K562 (cell line): ENCODE measurements around the gene ULK1. TPM values are rescaled to one million over a fixed set of nuclear protein-coding genes. Genes with fewer than 3 reads are reported as not detected.

Experiments used
- HDAC2 ChIP-seq: fragments of 450-650 bp; IDR thresholded peaks from 2 replicates; pipeline ENCODE4 v1.6.1; 2016; ENCODE audit warnings: mild to moderate bottlenecking
- HNRNPK ChIP-seq: fragments of 200-400 bp; formaldehyde crosslinking; IDR thresholded peaks from one replicate; pipeline ENCODE4 v1.6.1; 2018; ENCODE audit warnings: mild to moderate bottlenecking, low read depth, low read length; ENCODE audit not compliant: poor library complexity, severe bottlenecking
- RBBP5 ChIP-seq: fragments of 200-600 bp; sonication (generic); IDR thresholded peaks from 2 replicates; pipeline ENCODE4 v1.6.1; 2012; ENCODE audit warnings: borderline replicate concordance, mild to moderate bottlenecking, low read length, control low read depth, inconsistent platforms; ENCODE audit not compliant: insufficient read depth, poor library complexity, severe bottlenecking
- SAFB ChIP-seq: fragments of 200-400 bp; formaldehyde crosslinking; IDR thresholded peaks from 2 replicates; pipeline ENCODE4 v1.6.1; 2017; ENCODE audit warnings: low read depth, low read length, borderline replicate concordance
- ZNF282 ChIP-seq: sonication (generic); formaldehyde crosslinking; IDR thresholded peaks from 2 replicates; pipeline ENCODE4 v1.8.1; 2023; ENCODE audit warnings: missing genetic modification reagents
- ZNF324 ChIP-seq: fragments of 250-450 bp; sonication (Bioruptor Pico); IDR thresholded peaks from 2 replicates; pipeline ENCODE4 v1.4.0; 2020; ENCODE audit warnings: mild to moderate bottlenecking
- ZNF384 ChIP-seq: IDR thresholded peaks from 2 replicates; pipeline ENCODE4 v1.6.1; 2012; ENCODE audit warnings: low read depth, low read length, improper control_type of control experiment
- polyA plus RNA-seq, 8 experiments: library from polyadenylated mRNA; depleted of rRNA in 4 of 8; stranded (reverse) in 5 of 8; unstranded in 3 of 8; fragments of >200 nt; fragmentation: Nextera tagmentation in 2 of 8; fragmentation: Illumina TruSeq in 1 of 8; extraction: Ambion mirVana in 2 of 8; extraction: Trizol in 1 of 8; gene quantifications; 2 replicates each; pipeline versions ENCODE4 v1.2.1 to v1.2.3, GENCODE V29; 2011 to 2014; ENCODE audit warnings: inconsistent platforms in 1 of 8, missing spikeins in 1 of 8
- total RNA-seq, 7 experiments: library from RNA; depleted of rRNA in 6 of 7; stranded (reverse); fragments of >200 nt in 6 of 7; fragmentation: Illumina TruSeq in 2 of 7; extraction: Trizol in 2 of 7; gene quantifications; 2 replicates each; pipeline versions ENCODE4 v1.2.1 to v1.2.3, GENCODE V29; 2011 to 2021; ENCODE audit warnings: low replicate concordance in 1 of 7
- TF ChIP-seq, protein P1 (sequence below): IDR thresholded peaks from 2 replicates; pipeline ENCODE4 v1.6.1; 2016; ENCODE audit warnings: missing genetic modification characterization, missing compliant biosample characterization
- TF ChIP-seq, protein P2 (sequence below): sonication (generic); formaldehyde crosslinking; IDR thresholded peaks from 2 replicates; pipeline ENCODE4 v1.8.1; 2023; ENCODE audit warnings: mild to moderate bottlenecking, missing genetic modification reagents, moderate library complexity
- TF ChIP-seq, protein P3 (sequence below): sonication (generic); formaldehyde crosslinking; IDR thresholded peaks from 2 replicates; pipeline ENCODE4 v1.8.0; 2023; ENCODE audit warnings: mild to moderate bottlenecking, missing genetic modification reagents
- TF ChIP-seq, protein P4 (sequence below): fragments of 450-650 bp; IDR thresholded peaks from 2 replicates; pipeline ENCODE4 v1.6.1; 2016; ENCODE audit warnings: low read depth

Gene ULK1
- total and polyA plus RNA-seq, 9 of the 15 experiments (the other 6 are each of a cell fraction or from before 2014, with no cell fraction given), result 0.15 to 29.4 (median 2.5) TPM

DNA sequence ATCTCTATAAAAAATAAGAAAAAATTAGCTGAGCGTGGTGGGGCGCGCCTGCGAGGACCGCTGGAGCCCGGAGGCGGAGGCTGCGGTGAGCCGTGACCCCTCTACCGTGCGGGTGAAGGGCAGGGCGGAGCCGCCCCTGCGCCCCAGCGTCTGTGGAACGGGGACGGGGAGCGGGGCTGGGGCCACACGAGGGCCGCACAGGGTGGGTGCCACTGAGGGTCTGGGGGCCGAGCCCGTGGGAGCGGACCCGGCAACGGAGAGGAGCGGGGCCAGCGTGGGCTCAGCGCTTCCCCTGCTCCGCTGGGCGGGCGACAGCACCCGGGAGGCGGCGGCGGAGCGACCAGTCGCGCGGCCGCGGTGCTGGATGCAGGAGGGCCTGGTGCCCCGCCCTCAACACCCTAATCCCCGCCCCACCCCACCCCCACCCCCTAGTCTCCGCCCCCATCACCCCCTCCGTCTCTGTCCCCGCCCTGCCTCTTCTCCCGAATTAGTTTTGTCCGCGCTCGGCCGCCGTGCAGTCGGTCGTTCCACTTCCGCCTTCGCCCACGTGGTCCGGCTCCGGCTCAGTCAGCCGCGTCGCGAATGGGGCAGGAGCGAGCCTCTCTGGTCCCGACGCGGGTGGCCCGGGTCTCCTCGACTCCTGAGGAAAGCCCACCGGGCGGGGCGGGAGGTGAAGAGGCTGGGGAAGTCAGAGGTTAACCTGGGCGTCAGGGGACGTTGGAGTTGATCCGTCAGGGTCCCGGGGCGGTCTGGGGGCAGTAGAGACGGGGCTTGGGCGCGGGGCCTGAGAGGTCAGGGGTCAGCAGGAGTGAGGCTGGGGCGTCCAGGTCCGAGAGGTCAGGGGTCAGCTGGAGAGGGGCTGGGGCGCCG lies 34.5 kb downstream of the ULK1 start, which contains the start of gene PUS1 (continued):
- TF ChIP-seq, protein P1, sequence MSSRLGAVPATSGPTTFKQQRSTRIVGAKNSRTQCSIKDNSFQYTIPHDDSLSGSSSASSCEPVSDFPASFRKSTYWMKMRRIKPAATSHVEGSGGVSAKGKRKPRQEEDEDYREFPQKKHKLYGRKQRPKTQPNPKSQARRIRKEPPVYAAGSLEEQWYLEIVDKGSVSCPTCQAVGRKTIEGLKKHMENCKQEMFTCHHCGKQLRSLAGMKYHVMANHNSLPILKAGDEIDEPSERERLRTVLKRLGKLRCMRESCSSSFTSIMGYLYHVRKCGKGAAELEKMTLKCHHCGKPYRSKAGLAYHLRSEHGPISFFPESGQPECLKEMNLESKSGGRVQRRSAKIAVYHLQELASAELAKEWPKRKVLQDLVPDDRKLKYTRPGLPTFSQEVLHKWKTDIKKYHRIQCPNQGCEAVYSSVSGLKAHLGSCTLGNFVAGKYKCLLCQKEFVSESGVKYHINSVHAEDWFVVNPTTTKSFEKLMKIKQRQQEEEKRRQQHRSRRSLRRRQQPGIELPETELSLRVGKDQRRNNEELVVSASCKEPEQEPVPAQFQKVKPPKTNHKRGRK (tag), result no peak
- no peak for TF ChIP-seq ZNF384
- TF ChIP-seq HNRNPK, result peak; percentile 97
- TF ChIP-seq, protein P2, sequence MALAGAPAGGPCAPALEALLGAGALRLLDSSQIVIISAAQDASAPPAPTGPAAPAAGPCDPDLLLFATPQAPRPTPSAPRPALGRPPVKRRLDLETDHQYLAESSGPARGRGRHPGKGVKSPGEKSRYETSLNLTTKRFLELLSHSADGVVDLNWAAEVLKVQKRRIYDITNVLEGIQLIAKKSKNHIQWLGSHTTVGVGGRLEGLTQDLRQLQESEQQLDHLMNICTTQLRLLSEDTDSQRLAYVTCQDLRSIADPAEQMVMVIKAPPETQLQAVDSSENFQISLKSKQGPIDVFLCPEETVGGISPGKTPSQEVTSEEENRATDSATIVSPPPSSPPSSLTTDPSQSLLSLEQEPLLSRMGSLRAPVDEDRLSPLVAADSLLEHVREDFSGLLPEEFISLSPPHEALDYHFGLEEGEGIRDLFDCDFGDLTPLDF, result no peak
- TF ChIP-seq, protein P3, sequence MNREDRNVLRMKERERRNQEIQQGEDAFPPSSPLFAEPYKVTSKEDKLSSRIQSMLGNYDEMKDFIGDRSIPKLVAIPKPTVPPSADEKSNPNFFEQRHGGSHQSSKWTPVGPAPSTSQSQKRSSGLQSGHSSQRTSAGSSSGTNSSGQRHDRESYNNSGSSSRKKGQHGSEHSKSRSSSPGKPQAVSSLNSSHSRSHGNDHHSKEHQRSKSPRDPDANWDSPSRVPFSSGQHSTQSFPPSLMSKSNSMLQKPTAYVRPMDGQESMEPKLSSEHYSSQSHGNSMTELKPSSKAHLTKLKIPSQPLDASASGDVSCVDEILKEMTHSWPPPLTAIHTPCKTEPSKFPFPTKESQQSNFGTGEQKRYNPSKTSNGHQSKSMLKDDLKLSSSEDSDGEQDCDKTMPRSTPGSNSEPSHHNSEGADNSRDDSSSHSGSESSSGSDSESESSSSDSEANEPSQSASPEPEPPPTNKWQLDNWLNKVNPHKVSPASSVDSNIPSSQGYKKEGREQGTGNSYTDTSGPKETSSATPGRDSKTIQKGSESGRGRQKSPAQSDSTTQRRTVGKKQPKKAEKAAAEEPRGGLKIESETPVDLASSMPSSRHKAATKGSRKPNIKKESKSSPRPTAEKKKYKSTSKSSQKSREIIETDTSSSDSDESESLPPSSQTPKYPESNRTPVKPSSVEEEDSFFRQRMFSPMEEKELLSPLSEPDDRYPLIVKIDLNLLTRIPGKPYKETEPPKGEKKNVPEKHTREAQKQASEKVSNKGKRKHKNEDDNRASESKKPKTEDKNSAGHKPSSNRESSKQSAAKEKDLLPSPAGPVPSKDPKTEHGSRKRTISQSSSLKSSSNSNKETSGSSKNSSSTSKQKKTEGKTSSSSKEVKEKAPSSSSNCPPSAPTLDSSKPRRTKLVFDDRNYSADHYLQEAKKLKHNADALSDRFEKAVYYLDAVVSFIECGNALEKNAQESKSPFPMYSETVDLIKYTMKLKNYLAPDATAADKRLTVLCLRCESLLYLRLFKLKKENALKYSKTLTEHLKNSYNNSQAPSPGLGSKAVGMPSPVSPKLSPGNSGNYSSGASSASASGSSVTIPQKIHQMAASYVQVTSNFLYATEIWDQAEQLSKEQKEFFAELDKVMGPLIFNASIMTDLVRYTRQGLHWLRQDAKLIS (CRISPR knock-in tag), result peak; percentile 83
- no peak for TF ChIP-seq ZNF282 (CRISPR knock-in tag)
- peak; percentile 93 for TF ChIP-seq HDAC2
- peak; percentile 66; the same call in 1 of the 2 replicates for TF ChIP-seq SAFB
- peak; percentile 55 for TF ChIP-seq RBBP5
- TF ChIP-seq, protein P4, sequence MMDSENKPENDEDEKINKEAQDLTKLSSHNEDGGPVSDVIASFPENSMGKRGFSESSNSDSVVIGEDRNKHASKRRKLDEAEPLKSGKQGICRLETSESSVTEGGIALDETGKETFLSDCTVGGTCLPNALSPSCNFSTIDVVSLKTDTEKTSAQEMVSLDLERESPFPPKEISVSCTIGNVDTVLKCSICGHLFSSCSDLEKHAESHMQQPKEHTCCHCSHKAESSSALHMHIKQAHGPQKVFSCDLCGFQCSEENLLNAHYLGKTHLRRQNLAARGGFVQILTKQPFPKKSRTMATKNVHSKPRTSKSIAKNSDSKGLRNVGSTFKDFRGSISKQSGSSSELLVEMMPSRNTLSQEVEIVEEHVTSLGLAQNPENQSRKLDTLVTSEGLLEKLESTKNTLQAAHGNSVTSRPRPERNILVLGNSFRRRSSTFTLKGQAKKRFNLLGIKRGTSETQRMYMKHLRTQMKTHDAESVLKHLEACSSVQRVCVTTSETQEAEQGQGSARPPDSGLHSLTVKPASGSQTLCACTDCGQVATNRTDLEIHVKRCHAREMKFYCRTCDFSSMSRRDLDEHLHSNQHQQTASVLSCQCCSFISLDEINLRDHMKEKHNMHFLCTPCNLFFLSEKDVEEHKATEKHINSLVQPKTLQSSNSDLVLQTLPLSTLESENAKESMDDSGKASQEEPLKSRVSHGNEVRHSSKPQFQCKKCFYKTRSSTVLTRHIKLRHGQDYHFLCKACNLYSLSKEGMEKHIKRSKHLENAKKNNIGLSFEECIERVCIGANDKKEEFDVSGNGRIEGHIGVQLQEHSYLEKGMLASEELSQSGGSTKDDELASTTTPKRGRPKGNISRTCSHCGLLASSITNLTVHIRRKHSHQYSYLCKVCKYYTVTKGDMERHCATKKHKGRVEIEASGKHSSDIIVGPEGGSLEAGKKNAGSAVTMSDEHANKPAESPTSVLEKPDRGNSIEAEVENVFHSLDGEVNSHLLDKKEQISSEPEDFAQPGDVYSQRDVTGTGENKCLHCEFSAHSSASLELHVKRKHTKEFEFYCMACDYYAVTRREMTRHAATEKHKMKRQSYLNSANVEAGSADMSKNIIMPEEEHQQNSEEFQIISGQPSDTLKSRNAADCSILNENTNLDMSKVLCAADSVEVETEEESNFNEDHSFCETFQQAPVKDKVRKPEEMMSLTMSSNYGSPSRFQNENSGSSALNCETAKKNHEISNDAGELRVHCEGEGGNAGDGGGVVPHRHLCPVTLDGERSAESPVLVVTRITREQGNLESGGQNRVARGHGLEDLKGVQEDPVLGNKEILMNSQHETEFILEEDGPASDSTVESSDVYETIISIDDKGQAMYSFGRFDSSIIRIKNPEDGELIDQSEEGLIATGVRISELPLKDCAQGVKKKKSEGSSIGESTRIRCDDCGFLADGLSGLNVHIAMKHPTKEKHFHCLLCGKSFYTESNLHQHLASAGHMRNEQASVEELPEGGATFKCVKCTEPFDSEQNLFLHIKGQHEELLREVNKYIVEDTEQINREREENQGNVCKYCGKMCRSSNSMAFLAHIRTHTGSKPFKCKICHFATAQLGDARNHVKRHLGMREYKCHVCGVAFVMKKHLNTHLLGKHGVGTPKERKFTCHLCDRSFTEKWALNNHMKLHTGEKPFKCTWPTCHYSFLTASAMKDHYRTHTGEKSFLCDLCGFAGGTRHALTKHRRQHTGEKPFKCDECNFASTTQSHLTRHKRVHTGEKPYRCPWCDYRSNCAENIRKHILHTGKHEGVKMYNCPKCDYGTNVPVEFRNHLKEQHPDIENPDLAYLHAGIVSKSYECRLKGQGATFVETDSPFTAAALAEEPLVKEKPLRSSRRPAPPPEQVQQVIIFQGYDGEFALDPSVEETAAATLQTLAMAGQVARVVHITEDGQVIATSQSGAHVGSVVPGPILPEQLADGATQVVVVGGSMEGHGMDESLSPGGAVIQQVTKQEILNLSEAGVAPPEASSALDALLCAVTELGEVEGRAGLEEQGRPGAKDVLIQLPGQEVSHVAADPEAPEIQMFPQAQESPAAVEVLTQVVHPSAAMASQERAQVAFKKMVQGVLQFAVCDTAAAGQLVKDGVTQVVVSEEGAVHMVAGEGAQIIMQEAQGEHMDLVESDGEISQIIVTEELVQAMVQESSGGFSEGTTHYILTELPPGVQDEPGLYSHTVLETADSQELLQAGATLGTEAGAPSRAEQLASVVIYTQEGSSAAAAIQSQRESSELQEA, result peak; percentile 94
- TF ChIP-seq ZNF324 (CRISPR knock-in tag), result no peak
